Colon (tissue), 2 donors: Measurements from ENCODE around the gene TMEM239.
"Not testable (repeated sequence)": the region's sequence is repeated elsewhere in the genome, so short reads cannot be mapped to it uniquely, and the experiment has no call there.

Experiments
- FAIRE-seq: peaks from 2 replicates; lab custom pipeline; 2012; peaks lifted over from hg19 to GRCh38; lab: Jason Lieb, UNC
- donor health status: control.
- donor health status: control.

The TMEM239 gene

GRCh38 chr20:2816030-2816582 lies at the start of gene TMEM239:
TSS of gene TMEM239 (plus strand) at chr20:2816364. CDS start at chr20:2816555, 191 bp downstream.
- no peak for FAIRE-seq

DNA sequence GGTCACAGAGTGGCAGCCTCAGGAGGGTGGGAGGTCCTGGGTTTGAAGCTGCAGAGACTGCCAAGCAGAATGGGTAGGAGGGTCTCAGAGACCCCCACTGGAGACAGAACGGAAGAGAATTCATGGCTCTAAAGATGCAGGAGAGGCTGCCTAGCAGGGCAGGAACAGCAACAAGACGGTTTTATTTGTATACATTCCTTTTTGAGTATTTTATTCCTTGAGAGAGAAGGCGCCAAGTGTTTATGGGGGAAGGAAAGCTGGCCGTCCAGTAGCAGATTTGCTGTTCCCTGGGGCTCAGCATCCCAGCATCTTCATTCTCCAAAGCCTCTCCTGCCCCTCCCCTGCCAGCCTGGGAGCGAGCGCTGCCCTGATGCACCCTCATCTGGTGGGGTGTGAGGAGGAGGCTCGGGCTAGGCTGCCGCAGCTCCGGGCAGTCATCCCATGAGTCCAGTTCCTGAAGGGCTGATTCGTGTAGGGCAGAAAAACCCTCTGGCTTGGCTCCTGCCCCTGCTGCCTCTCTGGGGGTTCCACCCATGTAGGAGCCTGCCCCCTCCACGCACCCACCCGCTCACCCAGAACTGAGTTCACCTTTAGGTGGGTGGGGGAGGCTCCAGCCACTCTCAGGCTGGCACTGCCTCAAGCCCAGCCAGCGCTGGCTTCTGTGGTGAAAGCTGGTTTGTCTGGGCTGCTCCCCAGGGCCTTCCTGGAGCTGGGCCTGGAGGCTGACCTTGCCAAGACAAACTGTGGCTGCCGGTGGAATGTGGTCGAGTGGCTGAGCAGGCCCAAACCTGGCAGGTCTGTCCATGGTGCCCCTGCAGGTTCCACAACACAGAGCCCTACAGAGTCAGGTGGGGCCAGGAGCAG lies 48.2 kb upstream of the TMEM239 start:
- FAIRE-seq = no peak

GRCh38 chr20:2768632-2769015 lies 47.5 kb upstream of the TMEM239 start:
- no peak for FAIRE-seq

DNA sequence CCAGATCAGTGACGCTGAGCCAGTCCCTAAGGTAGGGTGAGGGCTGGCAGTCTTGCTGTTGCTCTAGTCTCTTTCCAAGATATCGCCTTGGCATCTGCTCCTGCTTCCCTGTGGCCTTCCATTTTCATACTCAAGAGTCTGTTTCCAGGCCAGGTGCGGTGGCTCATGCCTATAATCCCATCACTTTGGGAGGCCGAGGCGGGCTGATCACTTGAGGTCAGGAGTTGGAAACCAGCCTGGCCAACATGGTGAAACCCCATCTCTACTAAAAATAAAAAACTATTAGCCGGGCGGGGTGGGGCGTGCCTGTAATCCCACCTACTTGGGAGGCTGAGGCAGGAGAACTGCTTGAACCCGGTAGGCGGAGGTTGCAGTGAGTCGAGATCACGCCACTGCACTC lies 46.1 kb upstream of the TMEM239 start:
- FAIRE-seq = not testable (repeated sequence)

DNA sequence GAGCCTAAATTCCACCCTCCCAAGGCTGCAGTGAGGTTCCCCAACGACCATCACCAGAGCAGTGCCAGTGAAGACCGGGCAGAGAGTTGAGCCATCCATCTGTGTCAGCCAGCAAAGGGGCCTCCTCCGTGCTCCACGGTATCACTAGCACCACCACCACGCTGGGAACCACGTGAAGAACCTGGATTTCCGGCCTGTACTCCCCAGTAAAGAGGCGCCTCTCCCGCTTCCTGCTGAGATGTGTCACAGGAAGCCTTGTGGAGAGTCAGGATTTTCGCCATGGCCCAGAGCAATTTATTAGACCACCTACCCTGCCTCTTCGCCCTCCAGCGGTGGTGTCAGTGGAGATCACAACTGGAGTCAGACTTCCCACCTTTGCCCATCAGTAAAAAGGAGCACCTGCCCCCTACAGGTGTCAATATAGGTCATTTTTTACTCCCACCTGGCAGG lies 44.5 kb upstream of the TMEM239 start:
- FAIRE-seq = no peak

DNA sequence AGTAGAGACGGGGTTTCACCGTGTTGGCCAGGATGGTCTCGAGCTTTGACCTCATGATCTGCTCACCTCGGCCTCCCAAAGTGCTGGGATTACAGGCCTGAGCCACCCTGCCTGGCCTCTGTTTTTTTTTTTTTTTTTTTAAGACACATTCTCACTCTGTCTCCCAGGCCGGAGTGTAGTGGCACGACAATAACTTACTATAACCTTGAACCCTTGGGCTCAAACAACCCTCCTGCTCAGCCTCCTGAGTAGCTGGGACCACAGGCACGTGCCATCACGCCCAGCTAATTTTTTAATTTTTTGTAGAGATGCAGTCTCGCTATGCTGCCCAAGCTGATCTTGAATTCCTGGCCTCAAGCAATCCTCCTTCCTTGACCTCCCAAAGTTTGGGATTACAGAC lies 42.4 kb upstream of the TMEM239 start:
- FAIRE-seq = no peak

DNA sequence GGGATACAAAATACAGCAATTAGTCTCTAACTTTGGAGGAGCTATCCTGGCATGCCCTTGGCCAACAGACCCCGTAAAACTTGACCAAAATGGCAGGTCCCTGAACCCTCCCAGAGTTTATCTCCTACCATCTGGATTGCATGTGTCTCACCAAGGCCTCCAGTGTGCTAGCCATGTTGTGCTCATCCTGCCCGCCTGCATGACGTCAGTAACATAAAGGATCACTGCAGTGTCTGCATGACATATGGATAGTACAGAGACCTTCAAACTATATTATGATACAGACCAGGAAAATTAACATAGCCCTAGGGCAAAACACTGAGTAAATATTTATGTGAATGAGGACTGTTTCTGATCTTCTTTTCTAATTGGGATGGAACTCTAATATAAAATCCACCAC lies 41.0 kb upstream of the TMEM239 start:
- no peak for FAIRE-seq

DNA sequence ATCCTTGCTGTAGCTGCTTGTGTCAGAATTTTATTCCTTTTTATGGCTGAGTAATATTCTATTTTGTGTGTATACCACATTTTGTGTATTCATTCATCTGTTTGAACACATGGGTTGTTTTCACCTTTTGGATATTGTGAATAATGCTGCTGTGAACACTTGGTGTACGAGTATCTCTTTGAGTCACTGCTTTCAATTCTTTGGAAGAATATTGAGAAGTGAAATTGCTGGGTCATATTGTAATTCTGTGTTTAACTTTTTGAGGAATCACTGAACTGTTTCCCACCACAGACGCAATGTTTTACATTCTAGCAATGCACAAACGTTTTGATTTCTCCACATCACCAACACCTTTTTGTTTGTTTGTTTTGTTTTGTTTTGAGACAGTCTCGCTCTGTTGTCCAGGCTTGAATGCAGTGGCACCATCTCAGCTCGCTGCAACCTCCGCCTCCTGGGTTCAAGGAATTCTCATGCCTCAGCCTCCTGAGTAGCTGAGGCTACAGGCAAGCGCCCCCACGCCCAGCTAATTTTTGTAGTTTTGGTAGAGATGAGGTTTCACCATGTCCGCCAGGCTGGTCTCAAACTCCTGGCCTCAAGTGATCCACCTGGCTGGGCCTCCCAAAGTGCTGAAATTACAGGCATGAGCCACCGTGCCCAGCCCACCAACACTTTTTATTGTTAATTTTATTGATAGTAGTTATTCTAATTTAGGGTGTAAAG lies 37.4 kb upstream of the TMEM239 start:
- no peak for FAIRE-seq

DNA sequence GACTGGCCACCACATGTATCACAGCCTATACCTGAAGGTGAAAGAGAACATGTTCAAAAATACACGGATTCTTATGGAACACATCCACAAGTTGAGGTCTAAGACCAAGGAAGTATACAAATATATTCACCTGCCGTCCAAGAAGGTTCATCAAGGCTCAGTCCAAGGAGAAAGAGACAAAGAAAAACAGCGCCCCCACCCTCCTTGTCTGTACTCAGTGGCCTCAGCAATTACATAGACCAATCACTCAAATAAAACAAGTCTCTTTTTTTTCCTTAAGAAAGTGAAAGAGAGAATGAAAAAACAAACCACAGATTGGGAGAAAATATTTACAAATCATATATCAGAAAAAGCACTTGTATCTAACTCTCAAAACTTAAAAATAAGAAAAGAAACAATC lies 35.2 kb upstream of the TMEM239 start:
- FAIRE-seq = no peak

DNA sequence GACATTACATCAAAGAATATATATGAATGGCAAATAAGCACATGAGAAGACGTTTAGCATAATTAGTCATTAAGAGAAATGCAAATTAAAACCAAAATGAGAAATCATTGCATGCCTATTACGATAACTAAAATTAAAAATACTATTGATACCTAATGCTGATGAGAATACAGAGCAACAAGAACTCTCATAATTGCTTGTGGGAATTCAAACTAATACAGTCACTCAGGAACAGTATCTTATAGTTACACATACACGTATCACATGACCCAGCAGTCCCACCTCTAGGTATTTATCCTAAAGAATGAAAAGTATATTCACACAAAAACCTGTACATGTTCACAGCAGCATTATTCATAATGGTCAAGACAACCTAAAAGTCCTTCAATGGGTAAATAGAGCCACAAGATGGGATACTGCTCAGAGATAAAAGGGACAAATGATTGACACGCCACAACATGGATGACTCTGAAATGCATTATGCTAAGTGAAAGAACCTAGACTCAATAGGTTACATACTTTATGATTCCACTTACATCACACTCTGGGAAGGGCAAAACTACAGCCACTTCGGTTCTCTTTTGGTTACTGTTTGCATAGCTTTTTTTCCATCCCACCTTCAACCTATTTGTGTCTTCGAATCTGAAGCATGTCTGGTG lies 32.1 kb upstream of the TMEM239 start:
- FAIRE-seq = no peak

GRCh38 chr20:2793471-2793870 lies 22.7 kb upstream of the TMEM239 start:
- no peak for FAIRE-seq

GRCh38 chr20:2794202-2794748 lies 21.9 kb upstream of the TMEM239 start:
- no peak for FAIRE-seq

DNA sequence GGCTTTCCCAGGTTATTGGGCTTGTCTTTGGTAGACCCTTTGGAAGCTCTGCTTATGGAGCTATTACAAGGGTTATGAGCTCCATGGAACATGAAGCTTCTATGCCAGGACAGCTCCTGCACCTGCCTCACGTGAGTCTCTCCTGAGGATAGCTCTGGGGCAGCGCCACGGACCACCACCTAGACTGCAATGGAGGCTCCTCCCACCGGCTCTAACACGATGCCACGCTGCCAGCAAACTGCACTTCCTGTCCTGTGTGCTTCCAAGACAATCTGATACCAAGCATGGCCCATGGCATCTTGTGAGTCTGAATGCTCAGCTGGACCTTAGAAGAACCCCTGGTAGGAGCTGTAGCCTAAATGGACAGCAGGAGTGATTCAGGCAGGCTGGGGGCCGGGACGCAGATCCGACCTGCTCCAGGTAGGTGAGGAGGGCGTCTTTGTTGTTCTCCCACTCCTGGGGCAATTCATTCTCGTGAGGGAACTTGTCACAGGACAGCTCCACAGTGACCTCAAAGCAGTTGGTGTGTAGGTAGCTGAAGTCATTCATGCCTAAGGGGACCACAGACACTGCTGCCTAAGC lies 21.2 kb upstream of the TMEM239 start:
- no peak for FAIRE-seq

GRCh38 chr20:2795451-2795850 lies 20.7 kb upstream of the TMEM239 start:
- FAIRE-seq = no peak

DNA sequence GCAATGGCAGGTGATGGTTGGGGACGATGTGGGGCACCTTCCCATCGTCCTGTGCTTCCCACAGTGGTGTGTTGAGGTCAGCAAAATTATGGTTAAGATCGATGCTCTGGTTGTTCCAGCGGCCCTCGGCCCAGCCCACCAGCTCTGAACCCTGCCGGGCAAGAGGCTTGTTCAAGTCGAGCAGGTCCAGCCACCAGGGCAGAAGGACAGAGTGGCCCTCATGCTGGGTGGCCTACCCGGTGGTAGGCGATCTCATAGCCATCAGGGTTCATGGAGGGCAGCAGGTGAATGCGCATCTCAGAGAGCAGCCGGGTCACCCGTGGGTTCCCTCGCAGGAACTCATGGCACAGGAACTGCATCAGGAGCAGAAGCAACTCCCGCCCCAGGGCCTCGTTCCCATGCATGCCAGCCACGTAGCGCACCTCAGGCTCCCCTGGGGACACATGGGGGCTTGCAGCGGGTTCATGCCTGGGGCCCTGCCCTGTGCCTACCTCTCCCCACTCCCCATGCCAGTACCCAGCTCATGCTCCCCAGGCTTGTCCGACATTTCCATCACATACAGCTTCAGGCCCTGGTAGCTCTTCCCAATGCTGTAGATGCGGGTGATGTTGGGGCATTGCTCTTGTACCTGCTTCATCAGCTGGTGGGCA lies 20.0 kb upstream of the TMEM239 start:
- no peak for FAIRE-seq

DNA sequence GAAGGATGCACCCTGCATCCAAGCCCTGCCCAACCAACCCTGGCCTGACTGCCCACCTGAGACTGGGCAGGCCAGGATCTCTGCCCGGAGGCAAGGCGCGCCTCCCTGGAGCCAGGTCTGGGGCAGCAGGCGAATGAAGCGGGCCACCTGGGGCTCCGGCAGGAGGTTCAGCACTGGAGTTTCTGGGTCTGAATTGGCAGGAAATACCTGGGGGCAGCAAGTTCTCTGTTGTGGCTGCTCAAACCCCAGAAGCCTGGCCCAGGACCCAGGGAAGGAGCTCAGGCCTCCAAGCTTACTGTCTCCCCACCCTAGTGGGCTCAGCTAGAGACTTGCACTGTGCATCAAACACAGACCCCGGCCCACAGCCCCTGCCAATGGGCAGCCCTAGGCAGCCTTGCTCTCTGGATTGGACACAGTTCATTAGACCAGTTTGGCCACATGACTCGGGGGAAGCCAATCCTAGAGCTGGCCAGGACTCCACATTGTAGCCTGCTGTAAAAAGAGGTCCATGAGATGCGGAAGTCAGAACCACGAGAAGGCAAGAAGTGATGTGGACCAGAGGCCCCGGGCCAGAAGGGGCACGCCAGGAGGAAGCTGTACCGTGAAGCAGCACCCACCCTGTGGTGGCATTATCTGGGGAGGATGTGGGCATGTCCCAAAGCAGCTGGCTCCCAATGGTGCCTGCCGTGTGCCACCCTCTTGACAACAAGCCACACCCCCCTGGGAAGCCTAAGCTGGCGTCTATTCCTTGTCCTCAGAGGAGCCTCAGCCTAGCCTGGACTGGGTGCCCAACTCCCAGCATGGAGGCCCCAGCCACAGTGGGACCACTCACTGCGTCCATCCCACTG lies 18.8 kb upstream of the TMEM239 start:
- no peak for FAIRE-seq

- FAIRE-seq = no peak
Observed at GRCh38 chr20:2798095-2798805, 17.9 kb upstream of the TMEM239 start.

DNA sequence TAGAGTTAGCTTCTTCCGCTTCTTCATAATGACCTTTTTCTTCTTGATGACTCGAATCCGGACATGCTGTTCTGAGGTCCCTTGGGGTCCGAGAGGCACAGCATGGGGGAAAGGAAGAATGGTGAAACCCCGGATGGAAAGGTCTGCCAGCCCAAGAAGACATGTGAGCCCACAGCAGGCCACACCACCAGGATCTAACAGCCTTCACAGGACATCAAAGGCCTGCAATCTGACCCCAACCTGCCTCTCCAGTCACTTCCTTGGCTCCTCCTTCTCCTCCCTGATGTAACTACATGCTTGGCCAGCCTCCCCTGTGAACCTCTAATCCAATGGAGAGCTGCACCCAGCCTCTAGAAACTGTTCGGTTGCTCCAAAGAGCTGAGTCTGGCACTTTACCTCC lies 17.4 kb upstream of the TMEM239 start:
- no peak for FAIRE-seq

GRCh38 chr20:2799271-2799670 lies 16.9 kb upstream of the TMEM239 start:
- no peak for FAIRE-seq
